Activated naive CD8-positive, alpha-beta T cell treated with anti-CD3 and anti-CD28 coated beads, Interleukin-2, amount 50 U/mL, for 24 hours (primary cell): Measurements from ENCODE around the gene ZDHHC18.

Source experiments
- ATAC-seq: fragments of 150-1000 bp; cut with Tn5 transposase; one replicate; pipeline ENCODE4 v1.10.0; 2021
- DNase-seq: peaks from one replicate; pipeline ENCODE4 v3.0.0; 2021
- H3K27ac Mint-ChIP-seq: one replicate; pipeline ENCODE4 v1.8.0; 2021; ENCODE audit warnings: mild to moderate bottlenecking, mixed read lengths
- H3K27me3 Mint-ChIP-seq: one replicate; pipeline ENCODE4 v1.8.0; 2021; ENCODE audit warnings: mixed read lengths
- H3K36me3 Mint-ChIP-seq: one replicate; pipeline ENCODE4 v1.8.0; 2021; ENCODE audit warnings: low read depth, mixed read lengths
- H3K4me1 Mint-ChIP-seq: one replicate; pipeline ENCODE4 v1.8.0; 2021; ENCODE audit warnings: mixed read lengths
- H3K4me3 Mint-ChIP-seq: one replicate; pipeline ENCODE4 v1.8.0; 2021; ENCODE audit warnings: mild to moderate bottlenecking, moderate library complexity, mixed read lengths
- H3K9me3 Mint-ChIP-seq: one replicate; pipeline ENCODE4 v1.8.0; 2021; ENCODE audit warnings: mixed read lengths

ZDHHC18 gene

DNA sequence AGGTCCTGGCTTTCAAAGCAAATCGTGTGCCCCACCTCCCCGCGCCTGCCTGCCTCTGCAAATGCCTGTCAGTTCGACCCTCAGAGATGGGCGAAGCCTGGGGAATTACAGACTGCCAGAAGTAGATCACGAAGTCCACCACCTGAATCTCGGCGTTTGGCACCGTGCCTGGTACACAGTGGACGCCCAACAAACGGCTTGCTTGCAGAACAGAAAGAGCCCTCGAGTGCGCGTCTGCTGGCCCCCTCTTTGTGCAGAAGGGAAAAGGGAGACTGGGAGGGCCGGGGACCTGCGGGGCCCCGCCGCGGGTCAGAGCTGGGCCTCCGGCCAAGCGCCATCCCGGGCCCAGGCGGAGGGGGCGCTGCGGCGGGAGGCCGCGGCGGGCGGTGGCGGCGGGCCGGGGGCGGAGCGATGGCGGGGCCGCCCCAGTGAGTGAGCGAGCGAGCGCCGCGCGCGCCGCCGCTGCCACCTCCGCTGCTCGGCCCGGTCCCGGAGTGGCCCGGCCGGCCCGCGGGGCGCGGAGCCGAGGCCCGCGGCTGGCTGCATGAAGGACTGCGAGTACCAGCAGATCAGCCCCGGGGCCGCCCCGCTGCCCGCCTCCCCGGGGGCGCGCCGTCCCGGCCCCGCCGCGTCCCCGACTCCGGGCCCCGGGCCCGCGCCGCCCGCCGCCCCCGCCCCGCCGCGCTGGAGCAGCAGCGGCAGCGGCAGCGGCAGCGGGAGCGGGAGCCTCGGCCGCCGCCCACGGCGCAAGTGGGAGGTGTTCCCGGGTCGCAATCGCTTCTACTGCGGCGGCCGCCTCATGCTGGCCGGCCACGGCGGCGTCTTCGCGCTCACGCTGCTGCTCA is at the start of gene ZDHHC18:
ZDHHC18 (plus strand) TSS at position 428 of the 845 bp plus-strand sequence; CDS start at position 545, 117 bp downstream.
- Mint-ChIP-seq H3K36me3 (peaks cover 18% of the 10 kb centered on the region), H3K9me3 (no peaks in the 10 kb centered on the region), H3K27me3 (no peaks in the 10 kb centered on the region), H3K4me3 (peak within 1 kb of the TSS; percentile 98), H3K27ac (peak within 1 kb of the TSS; percentile 93), H3K4me1 (peaks cover 58% of the 10 kb centered on the region)
- DNase-seq (peak; percentile 81), ATAC-seq (peak; percentile 81)

- DNase-seq (no peak), ATAC-seq (no peak)
- Mint-ChIP-seq H3K4me3 (no peak overlapping the region), H3K4me1 (peaks cover 37% of the 10 kb centered on the region), H3K9me3 (no peaks in the 10 kb centered on the region), H3K27ac (peak overlapping the region; percentile 76), H3K27me3 (no peaks in the 10 kb centered on the region), H3K36me3 (peaks cover 67% of the 10 kb centered on the region)
Observed at GRCh38 chr1:26779098-26779668, 47.3 kb upstream of the ZDHHC18 start.

DNA sequence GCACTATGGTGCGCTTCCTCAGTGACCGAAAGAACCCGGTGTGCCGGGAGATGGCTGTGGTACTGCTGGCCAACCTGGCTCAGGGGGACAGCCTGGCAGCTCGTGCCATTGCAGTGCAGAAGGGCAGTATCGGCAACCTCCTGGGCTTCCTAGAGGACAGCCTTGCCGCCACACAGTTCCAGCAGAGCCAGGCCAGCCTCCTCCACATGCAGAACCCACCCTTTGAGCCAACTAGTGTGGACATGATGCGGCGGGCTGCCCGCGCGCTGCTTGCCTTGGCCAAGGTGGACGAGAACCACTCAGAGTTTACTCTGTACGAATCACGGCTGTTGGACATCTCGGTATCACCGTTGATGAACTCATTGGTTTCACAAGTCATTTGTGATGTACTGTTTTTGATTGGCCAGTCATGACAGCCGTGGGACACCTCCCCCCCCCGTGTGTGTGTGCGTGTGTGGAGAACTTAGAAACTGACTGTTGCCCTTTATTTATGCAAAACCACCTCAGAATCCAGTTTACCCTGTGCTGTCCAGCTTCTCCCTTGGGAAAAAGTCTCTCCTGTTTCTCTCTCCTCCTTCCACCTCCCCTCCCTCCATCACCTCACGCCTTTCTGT is 46.0 kb upstream of the ZDHHC18 start:
- no peaks in the 10 kb centered on the region for H3K9me3 Mint-ChIP-seq
- DNase-seq (no peak), ATAC-seq (no peak)
- H3K36me3 Mint-ChIP-seq = peaks cover 56% of the 10 kb centered on the region
- peaks cover 50% of the 10 kb centered on the region for H3K4me1 Mint-ChIP-seq
- no peaks in the 10 kb centered on the region for H3K27me3 Mint-ChIP-seq
- no peak overlapping the region for H3K27ac Mint-ChIP-seq
- no peak overlapping the region for H3K4me3 Mint-ChIP-seq

DNA sequence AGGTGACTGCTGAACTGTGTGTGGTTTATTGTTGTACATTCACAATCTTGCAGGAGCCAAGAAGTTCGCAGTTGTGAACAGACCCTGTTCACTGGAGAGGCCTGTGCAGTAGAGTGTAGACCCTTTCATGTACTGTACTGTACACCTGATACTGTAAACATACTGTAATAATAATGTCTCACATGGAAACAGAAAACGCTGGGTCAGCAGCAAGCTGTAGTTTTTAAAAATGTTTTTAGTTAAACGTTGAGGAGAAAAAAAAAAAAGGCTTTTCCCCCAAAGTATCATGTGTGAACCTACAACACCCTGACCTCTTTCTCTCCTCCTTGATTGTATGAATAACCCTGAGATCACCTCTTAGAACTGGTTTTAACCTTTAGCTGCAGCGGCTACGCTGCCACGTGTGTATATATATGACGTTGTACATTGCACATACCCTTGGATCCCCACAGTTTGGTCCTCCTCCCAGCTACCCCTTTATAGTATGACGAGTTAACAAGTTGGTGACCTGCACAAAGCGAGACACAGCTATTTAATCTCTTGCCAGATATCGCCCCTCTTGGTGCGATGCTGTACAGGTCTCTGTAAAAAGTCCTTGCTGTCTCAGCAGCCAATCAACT is 45.2 kb upstream of the ZDHHC18 start:
- peaks cover 49% of the 10 kb centered on the region for H3K36me3 Mint-ChIP-seq
- ATAC-seq (peak; percentile 21), DNase-seq (no peak)
- H3K27me3 Mint-ChIP-seq = no peaks in the 10 kb centered on the region
- H3K4me1 Mint-ChIP-seq = peaks cover 59% of the 10 kb centered on the region
- peak overlapping the region; percentile 59 for H3K27ac Mint-ChIP-seq
- no peak overlapping the region for H3K4me3 Mint-ChIP-seq
- no peaks in the 10 kb centered on the region for H3K9me3 Mint-ChIP-seq

- DNase-seq = no peak
- H3K36me3 Mint-ChIP-seq = peaks cover 40% of the 10 kb centered on the region
- no peaks in the 10 kb centered on the region for H3K9me3 Mint-ChIP-seq
- ATAC-seq = no peak
- peaks cover 71% of the 10 kb centered on the region for H3K4me1 Mint-ChIP-seq
- H3K4me3 Mint-ChIP-seq = no peak overlapping the region
- H3K27me3 Mint-ChIP-seq = peaks cover 1% of the 10 kb centered on the region
- peak overlapping the region; percentile 23 for H3K27ac Mint-ChIP-seq
Observed at GRCh38 chr1:26782521-26783212, 43.8 kb upstream of the ZDHHC18 start.

- peak overlapping the region; percentile 55 for H3K27ac Mint-ChIP-seq
- H3K27me3 Mint-ChIP-seq = peaks cover 1% of the 10 kb centered on the region
- no peaks in the 10 kb centered on the region for H3K9me3 Mint-ChIP-seq
- ATAC-seq (no peak), DNase-seq (no peak)
- no peak overlapping the region for H3K4me3 Mint-ChIP-seq
- peaks cover 68% of the 10 kb centered on the region for H3K4me1 Mint-ChIP-seq
- H3K36me3 Mint-ChIP-seq = peaks cover 32% of the 10 kb centered on the region
Observed at GRCh38 chr1:26783646-26784022, 42.9 kb upstream of the ZDHHC18 start.

DNA sequence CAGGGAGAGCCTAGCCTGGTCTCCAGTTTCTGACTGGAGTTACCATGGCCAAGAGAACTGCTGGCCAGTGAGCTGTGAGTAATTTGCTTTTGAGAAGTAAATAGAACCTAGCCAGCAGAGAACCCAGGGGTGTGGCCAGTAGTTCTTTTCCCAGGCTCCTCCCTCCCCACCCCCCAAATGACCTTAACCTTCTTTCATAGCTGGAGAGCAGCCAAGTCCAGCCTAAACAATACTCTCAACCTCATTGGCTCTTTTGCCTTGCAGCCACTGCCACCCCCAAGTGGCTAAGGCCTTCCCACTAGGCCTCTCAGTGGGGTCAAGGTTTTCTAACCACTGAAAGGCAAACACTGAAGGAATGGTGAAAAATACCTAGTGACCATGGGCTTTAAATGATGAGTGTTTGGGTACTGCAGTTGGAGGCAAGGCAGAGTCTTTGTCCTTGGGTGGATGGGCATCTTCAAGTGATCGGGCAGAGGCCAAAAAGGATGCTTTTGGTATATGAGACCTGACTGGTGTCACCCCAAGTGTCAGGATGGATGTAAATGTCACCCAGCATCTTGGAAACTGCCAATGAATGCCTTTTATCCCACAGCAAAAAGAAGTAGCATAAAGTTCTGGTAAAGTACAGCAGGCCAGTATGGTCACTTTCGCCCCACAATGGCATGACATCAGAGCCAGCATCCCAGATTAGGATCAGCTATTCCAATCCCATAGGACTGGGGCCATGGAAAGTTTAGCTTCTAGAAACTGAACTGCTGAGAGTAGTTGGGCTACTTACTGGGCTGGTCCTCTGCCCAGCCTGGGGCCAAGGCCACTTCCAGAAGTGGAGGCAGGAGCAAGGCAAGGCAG is 42.2 kb upstream of the ZDHHC18 start:
- H3K27me3 Mint-ChIP-seq = peaks cover 1% of the 10 kb centered on the region
- ATAC-seq = no peak
- no peaks in the 10 kb centered on the region for H3K9me3 Mint-ChIP-seq
- no peak overlapping the region for H3K4me3 Mint-ChIP-seq
- peak overlapping the region; percentile 55 for H3K27ac Mint-ChIP-seq
- H3K4me1 Mint-ChIP-seq = peaks cover 66% of the 10 kb centered on the region
- peaks cover 26% of the 10 kb centered on the region for H3K36me3 Mint-ChIP-seq
- DNase-seq = no peak

- DNase-seq = no peak
- H3K9me3 Mint-ChIP-seq = no peaks in the 10 kb centered on the region
- H3K27ac Mint-ChIP-seq = no peak overlapping the region
- H3K27me3 Mint-ChIP-seq = peaks cover 1% of the 10 kb centered on the region
- ATAC-seq = no peak
- no peak overlapping the region for H3K4me3 Mint-ChIP-seq
- peaks cover 21% of the 10 kb centered on the region for H3K36me3 Mint-ChIP-seq
- peaks cover 68% of the 10 kb centered on the region for H3K4me1 Mint-ChIP-seq
Observed at GRCh38 chr1:26784886-26785285, 41.6 kb upstream of the ZDHHC18 start.

GRCh38 chr1:26785611-26786436 is 40.7 kb upstream of the ZDHHC18 start:
- DNase-seq (no peak), ATAC-seq (no peak)
- H3K27ac Mint-ChIP-seq = peak overlapping the region; percentile 94
- peaks cover 18% of the 10 kb centered on the region for H3K36me3 Mint-ChIP-seq
- H3K27me3 Mint-ChIP-seq = peaks cover 1% of the 10 kb centered on the region
- H3K4me1 Mint-ChIP-seq = peaks cover 75% of the 10 kb centered on the region
- H3K4me3 Mint-ChIP-seq = peak overlapping the region; percentile 85
- H3K9me3 Mint-ChIP-seq = no peaks in the 10 kb centered on the region

DNA sequence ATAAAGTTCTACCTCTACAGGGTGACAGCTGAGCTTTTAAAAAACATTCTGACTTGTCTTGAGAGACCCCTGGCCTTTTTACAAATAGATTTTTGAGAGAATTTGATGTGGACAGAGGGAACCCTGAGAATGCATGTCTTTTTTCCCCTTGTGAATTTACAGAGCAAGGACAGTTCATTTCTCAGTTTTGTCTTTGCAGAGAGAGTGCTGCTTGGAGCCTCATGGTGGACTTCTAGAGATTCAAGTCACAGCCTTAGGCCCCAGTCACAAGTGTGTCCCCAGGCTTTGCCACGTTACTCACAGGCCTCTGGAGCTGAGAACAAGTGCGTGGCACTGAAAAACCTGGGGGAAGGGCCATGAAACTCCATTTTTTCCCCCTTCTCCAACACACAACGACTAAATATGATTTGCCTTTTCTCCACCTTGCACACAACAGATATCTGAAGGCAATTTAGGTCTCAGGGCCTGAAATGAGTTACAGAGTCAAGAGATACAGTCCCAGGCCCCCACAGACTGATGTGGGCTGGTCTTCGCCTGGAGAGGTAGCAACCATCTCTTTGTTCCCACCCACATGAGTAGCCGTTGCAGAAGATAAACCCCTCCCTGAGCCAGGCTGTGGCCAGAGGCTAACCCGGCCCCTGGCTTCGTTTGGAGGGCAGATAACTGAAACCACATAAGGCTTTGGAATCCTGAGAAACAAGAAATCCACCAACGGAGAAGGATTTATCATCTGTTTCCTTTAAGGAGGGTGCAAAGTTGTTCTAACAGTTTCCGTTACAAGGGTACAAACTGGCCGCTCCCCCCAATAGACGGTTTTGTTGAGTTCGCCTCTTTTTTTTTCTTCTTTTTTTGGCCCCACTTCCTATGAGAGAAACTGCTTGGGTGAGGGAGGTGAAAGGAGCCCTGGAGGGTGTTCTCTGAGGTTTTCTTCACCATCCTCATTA is 39.8 kb upstream of the ZDHHC18 start:
- peak; percentile 11 for ATAC-seq
- H3K27ac Mint-ChIP-seq = peak overlapping the region; percentile 94
- peaks cover 16% of the 10 kb centered on the region for H3K36me3 Mint-ChIP-seq
- H3K9me3 Mint-ChIP-seq = no peaks in the 10 kb centered on the region
- peak overlapping the region; percentile 85 for H3K4me3 Mint-ChIP-seq
- peak; percentile 56 for DNase-seq
- H3K4me1 Mint-ChIP-seq = peaks cover 76% of the 10 kb centered on the region
- peaks cover 1% of the 10 kb centered on the region for H3K27me3 Mint-ChIP-seq

GRCh38 chr1:26787381-26787705 is 39.1 kb upstream of the ZDHHC18 start:
- DNase-seq (peak; percentile 80), ATAC-seq (peak; percentile 64)
- Mint-ChIP-seq H3K4me3 (peak overlapping the region; percentile 85), H3K27me3 (peaks cover 1% of the 10 kb centered on the region), H3K36me3 (peaks cover 11% of the 10 kb centered on the region), H3K27ac (peak overlapping the region; percentile 94), H3K9me3 (no peaks in the 10 kb centered on the region), H3K4me1 (peaks cover 75% of the 10 kb centered on the region)
